ENCODE results near the gene CD19.

CD19 gene

DNA sequence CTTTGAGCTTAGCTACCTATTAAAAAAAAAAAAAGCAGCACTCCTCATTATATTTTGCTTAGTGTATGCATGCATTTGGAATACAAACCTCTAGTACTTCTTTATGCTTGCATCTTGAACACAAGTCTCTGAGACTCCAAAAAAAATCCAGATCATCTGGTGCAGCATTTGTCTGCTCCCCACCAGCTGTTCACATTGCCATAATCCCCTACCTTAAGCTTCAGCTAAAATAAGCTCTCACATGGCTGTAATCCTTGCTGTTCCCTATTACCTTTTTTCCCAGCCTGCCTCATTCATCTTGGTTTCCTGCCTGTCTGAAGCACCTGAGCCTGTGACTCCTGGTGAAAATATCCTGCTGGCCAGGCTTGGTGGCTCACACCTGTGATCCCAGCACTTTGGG, 11.5 kb downstream of the CD19 start:
- no peak for ATAC-seq (ENCODE audit: low read depth)

DNA sequence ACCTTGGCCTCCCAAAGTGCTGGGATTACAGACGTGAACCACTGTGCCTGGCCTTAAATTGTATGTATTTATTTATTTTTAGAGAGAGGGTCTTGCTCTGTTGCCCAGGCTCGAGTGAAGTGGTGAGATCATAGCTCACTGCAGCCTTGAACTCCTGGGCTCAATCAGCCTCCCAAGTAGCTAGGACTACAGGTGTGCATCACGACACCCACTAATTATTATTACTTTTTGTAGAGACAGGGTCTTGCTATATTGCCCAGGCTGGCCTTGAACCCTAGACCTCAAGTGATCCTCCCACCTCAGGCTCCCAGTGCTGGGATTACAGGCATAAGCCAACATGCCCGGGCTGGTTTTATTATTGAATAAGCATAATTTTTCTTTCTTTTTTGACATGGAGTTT, 14.9 kb downstream of the CD19 start:
- no peaks in the 10 kb centered on the region for H3K4me1 ChIP-seq (ENCODE audit: insufficient read depth, poor library complexity, severe bottlenecking)
- TF ChIP-seq, protein P1, sequence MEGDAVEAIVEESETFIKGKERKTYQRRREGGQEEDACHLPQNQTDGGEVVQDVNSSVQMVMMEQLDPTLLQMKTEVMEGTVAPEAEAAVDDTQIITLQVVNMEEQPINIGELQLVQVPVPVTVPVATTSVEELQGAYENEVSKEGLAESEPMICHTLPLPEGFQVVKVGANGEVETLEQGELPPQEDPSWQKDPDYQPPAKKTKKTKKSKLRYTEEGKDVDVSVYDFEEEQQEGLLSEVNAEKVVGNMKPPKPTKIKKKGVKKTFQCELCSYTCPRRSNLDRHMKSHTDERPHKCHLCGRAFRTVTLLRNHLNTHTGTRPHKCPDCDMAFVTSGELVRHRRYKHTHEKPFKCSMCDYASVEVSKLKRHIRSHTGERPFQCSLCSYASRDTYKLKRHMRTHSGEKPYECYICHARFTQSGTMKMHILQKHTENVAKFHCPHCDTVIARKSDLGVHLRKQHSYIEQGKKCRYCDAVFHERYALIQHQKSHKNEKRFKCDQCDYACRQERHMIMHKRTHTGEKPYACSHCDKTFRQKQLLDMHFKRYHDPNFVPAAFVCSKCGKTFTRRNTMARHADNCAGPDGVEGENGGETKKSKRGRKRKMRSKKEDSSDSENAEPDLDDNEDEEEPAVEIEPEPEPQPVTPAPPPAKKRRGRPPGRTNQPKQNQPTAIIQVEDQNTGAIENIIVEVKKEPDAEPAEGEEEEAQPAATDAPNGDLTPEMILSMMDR (IDR thresholded peaks at IDR 0.05; ENCODE audit: poor library complexity, severe bottlenecking) = no peak
- H3K27ac ChIP-seq (ENCODE audit: poor library complexity, severe bottlenecking) = no peak overlapping the region
- no peaks in the 10 kb centered on the region for H3K9me3 ChIP-seq (ENCODE audit: severe bottlenecking)
- no peaks in the 10 kb centered on the region for H3K36me3 ChIP-seq (ENCODE audit: low read depth)
- ATAC-seq (ENCODE audit: low read depth) (no peak), DNase-seq (ENCODE audit: low spot score) (no peak)
- H3K4me3 ChIP-seq (ENCODE audit: severe bottlenecking) = no peak overlapping the region
- H3K27me3 ChIP-seq (ENCODE audit: insufficient read depth, poor library complexity, severe bottlenecking) = no peaks in the 10 kb centered on the region

More for the DNA sequence above, 11.5 kb downstream of the CD19 start:
- H3K9me3 ChIP-seq (ENCODE audit: severe bottlenecking) = no peaks in the 10 kb centered on the region
- no peak for DNase-seq (ENCODE audit: low spot score)
- H3K4me3 ChIP-seq (ENCODE audit: severe bottlenecking) = no peak overlapping the region
- no peak overlapping the region for H3K27ac ChIP-seq (ENCODE audit: poor library complexity, severe bottlenecking)
- no peaks in the 10 kb centered on the region for H3K36me3 ChIP-seq (ENCODE audit: low read depth)
- H3K4me1 ChIP-seq (ENCODE audit: insufficient read depth, poor library complexity, severe bottlenecking) = no peaks in the 10 kb centered on the region
- no peaks in the 10 kb centered on the region for H3K27me3 ChIP-seq (ENCODE audit: insufficient read depth, poor library complexity, severe bottlenecking)
- TF ChIP-seq, protein P1 (IDR thresholded peaks at IDR 0.05; ENCODE audit: poor library complexity, severe bottlenecking) = no peak

DNA sequence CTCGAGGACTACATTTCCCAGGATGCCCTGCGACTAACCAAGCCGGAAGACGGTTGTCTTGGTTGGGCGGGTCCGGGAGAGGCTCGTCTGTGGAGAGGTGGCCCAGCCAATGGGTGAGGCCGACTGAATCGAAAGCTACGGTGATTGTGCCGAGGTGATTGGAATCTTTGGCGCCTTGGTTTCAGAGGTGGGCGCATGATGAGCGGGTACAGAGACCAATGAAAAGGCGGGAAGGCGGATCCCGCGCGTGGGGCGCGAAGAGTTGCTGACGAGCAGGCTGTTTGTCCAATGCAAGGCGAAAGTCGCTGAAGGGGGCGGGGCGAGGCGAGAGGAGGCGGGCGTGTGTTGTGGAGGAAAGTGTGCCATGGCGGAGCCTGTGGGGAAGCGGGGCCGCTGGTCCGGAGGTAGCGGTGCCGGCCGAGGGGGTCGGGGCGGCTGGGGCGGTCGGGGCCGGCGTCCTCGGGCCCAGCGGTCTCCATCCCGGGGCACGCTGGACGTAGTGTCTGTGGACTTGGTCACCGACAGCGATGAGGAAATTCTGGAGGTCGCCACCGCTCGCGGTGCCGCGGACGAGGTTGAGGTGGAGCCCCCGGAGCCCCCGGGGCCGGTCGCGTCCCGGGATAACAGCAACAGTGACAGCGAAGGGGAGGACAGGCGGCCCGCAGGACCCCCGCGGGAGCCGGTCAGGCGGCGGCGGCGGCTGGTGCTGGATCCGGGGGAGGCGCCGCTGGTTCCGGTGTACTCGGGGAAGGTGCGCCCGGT, 19.1 kb downstream of the CD19 start, which contains the start of gene NFATC2IP:
Gene NFATC2IP (plus strand): TSS at position 290 of the 762 bp plus-strand sequence. CDS start 75 bp downstream, at position 365.
- no peaks in the 10 kb centered on the region for H3K27me3 ChIP-seq (ENCODE audit: insufficient read depth, poor library complexity, severe bottlenecking)
- H3K27ac ChIP-seq (ENCODE audit: poor library complexity, severe bottlenecking) = peak within 1 kb of the TSS; percentile 48
- peak; percentile 100 for DNase-seq (ENCODE audit: low spot score)
- peak within 1 kb of the TSS; percentile 83 for H3K4me3 ChIP-seq (ENCODE audit: severe bottlenecking)
- peak; percentile 97 for ATAC-seq (ENCODE audit: low read depth)
- H3K9me3 ChIP-seq (ENCODE audit: severe bottlenecking) = no peaks in the 10 kb centered on the region
- peaks cover 37% of the 10 kb centered on the region for H3K36me3 ChIP-seq (ENCODE audit: low read depth)
- no peaks in the 10 kb centered on the region for H3K4me1 ChIP-seq (ENCODE audit: insufficient read depth, poor library complexity, severe bottlenecking)
- TF ChIP-seq, protein P1 (IDR thresholded peaks at IDR 0.05; ENCODE audit: poor library complexity, severe bottlenecking) = no peak

DNA sequence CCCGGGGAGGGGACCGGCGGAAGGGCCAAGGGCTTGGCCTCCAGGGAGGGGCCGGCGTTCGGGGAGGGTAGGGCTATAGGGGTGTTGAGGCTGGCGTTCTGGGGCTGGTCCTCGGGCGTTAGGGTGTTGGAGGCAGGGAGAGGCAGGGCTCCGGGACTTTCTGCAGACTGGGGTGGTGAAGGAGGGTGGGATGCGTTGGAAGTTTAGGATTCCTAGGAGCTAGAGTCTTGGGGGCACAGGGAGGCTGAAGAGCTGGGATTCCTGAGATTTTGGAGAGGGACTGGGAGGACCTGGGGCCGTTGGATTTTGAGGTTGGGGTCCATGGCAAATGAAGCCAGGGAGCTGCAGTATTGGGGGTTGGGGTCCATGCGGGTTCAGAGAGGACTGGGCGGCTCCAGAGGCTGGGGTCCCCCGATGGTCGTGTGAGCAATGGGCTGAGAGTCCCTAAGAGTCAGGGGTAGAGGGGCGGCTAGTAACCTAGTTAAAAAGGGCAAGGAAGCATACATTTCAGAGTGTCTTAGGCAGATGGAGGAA, 19.7 kb downstream of the CD19 start:
- H3K9me3 ChIP-seq (ENCODE audit: severe bottlenecking) = no peaks in the 10 kb centered on the region
- DNase-seq (ENCODE audit: low spot score) (no peak), ATAC-seq (ENCODE audit: low read depth) (0 out of 3 replicates have a peak, but pooled peaks have one; percentile 22)
- H3K27me3 ChIP-seq (ENCODE audit: insufficient read depth, poor library complexity, severe bottlenecking) = no peaks in the 10 kb centered on the region
- peak overlapping the region; percentile 48 for H3K27ac ChIP-seq (ENCODE audit: poor library complexity, severe bottlenecking)
- H3K4me3 ChIP-seq (ENCODE audit: severe bottlenecking) = peak overlapping the region; percentile 83
- H3K4me1 ChIP-seq (ENCODE audit: insufficient read depth, poor library complexity, severe bottlenecking) = no peaks in the 10 kb centered on the region
- peaks cover 44% of the 10 kb centered on the region for H3K36me3 ChIP-seq (ENCODE audit: low read depth)
- TF ChIP-seq, protein P1 (IDR thresholded peaks at IDR 0.05; ENCODE audit: poor library complexity, severe bottlenecking) = no peak

DNA sequence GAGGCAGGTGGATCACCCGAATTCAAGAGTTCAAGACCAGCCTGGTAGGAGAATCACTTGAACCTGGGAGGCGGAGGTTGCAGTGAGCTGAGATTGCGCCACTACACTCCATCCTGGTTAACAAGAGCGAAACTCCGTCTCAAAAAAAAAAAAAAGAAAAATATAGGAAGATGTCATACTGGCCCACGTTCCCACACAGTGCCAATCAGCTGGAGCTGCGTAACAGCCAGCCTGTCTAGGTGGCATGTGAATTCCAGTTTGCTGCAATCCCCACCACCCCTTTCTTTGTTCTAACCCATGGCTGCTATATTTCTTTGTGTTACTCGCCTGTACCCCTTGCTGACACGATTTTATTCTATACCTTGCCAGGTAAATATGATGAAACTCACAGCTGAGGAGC, 26.4 kb downstream of the CD19 start:
- DNase-seq (ENCODE audit: low spot score) (no peak), ATAC-seq (ENCODE audit: low read depth) (no peak)
- H3K4me3 ChIP-seq (ENCODE audit: severe bottlenecking) = no peak overlapping the region
- TF ChIP-seq, protein P1 (IDR thresholded peaks at IDR 0.05; ENCODE audit: poor library complexity, severe bottlenecking) = no peak
- no peaks in the 10 kb centered on the region for H3K9me3 ChIP-seq (ENCODE audit: severe bottlenecking)
- H3K36me3 ChIP-seq (ENCODE audit: low read depth) = peaks cover 91% of the 10 kb centered on the region
- no peaks in the 10 kb centered on the region for H3K27me3 ChIP-seq (ENCODE audit: insufficient read depth, poor library complexity, severe bottlenecking)
- no peak overlapping the region for H3K27ac ChIP-seq (ENCODE audit: poor library complexity, severe bottlenecking)
- no peaks in the 10 kb centered on the region for H3K4me1 ChIP-seq (ENCODE audit: insufficient read depth, poor library complexity, severe bottlenecking)
